Keratinocyte (primary cell): Measurements from ENCODE around the gene STXBP5L. TPM values are rescaled to one million over a fixed set of nuclear protein-coding genes. Genes with fewer than 3 reads are reported as not detected.

ENCODE experiments used
- DNase-seq: peaks from one replicate; pipeline ENCODE4 v3.0.0-alpha.2; 2011; ENCODE audit warnings: low read depth, missing footprints, low spot score
- FAIRE-seq: peaks from 2 replicates; lab custom pipeline; 2011; peaks lifted over from hg19 to GRCh38; lab: Jason Lieb, UNC
- H2AFZ ChIP-seq: 2 replicates; pipeline ENCODE4 v1.6.0; 2012; ENCODE audit warnings: low read length, control low read depth, inconsistent platforms; ENCODE audit not compliant: control insufficient read depth
- H3K27ac ChIP-seq: 2 replicates; pipeline ENCODE4 v1.5.1; 2011; ENCODE audit warnings: low read length; ENCODE audit not compliant: control insufficient read depth, insufficient read depth
- H3K27me3 ChIP-seq: 3 replicates; pipeline ENCODE4 v1.6.0; 2011; ENCODE audit warnings: low read length; ENCODE audit not compliant: control insufficient read depth, insufficient read depth; ENCODE audit errors: extremely low read depth
- H3K36me3 ChIP-seq, 2 experiments: 2 replicates in 1 of 2; 3 replicates in 1 of 2; pipeline ENCODE4 v1.5.1; 2011; ENCODE audit warnings: low read length in 2 of 2, mild to moderate bottlenecking in 1 of 2; ENCODE audit not compliant: control insufficient read depth in 2 of 2, insufficient read depth in 2 of 2; ENCODE audit errors: extremely low read depth in 1 of 2
- H3K4me1 ChIP-seq: 3 replicates; pipeline ENCODE4 v1.5.1; 2011; ENCODE audit warnings: low read length; ENCODE audit not compliant: control insufficient read depth, insufficient read depth; ENCODE audit errors: extremely low read depth
- H3K4me2 ChIP-seq: 3 replicates; pipeline ENCODE4 v1.6.0; 2011; ENCODE audit warnings: low read depth, low read length; ENCODE audit not compliant: control insufficient read depth, insufficient read depth; ENCODE audit errors: extremely low read depth
- H3K4me3 ChIP-seq, 3 experiments: fragments of 200-600 bp in 1 of 3; sonication (generic) in 1 of 3; 2 replicates in 2 of 3; 3 replicates in 1 of 3; pipeline ENCODE4 v1.5.1; 2011 to 2016; ENCODE audit warnings: low read length in 3 of 3, mild to moderate bottlenecking in 3 of 3, control low read depth in 2 of 3, inconsistent platforms in 1 of 3, low read depth in 1 of 3, mixed read lengths in 1 of 3, mixed run types in 1 of 3, moderate library complexity in 1 of 3; ENCODE audit not compliant: control insufficient read depth in 2 of 3, insufficient read depth in 2 of 3; ENCODE audit errors: extremely low read depth in 1 of 3
- H3K79me2 ChIP-seq: 2 replicates; pipeline ENCODE4 v1.6.0; 2012; ENCODE audit warnings: low read length; ENCODE audit not compliant: control insufficient read depth, insufficient read depth
- H3K9ac ChIP-seq: 3 replicates; pipeline ENCODE4 v1.6.0; 2011; ENCODE audit warnings: low read length; ENCODE audit not compliant: control insufficient read depth, insufficient read depth; ENCODE audit errors: extremely low read depth
- H3K9me1 ChIP-seq: 3 replicates; pipeline ENCODE4 v1.6.0; 2011; ENCODE audit warnings: low read length; ENCODE audit not compliant: control insufficient read depth, insufficient read depth; ENCODE audit errors: extremely low read depth
- H3K9me3 ChIP-seq: 2 replicates; pipeline ENCODE4 v1.5.1; 2012; ENCODE audit warnings: low read depth, low read length; ENCODE audit not compliant: control insufficient read depth
- H4K20me1 ChIP-seq: 3 replicates; pipeline ENCODE4 v1.6.0; 2011; ENCODE audit warnings: low read length; ENCODE audit not compliant: control insufficient read depth, insufficient read depth; ENCODE audit errors: extremely low read depth
- EZH2 ChIP-seq: IDR thresholded peaks from one replicate; pipeline ENCODE4 v1.6.1; 2012; ENCODE audit warnings: inconsistent platforms, mild to moderate bottlenecking, low read length, moderate library complexity
- dilution Hi-C: fragments of 300-500 bp; cut with MboI; formaldehyde crosslinking; loops from one replicate; pipeline ENCODE4 v1.7.0; 2020; ENCODE audit warnings: low sequenced_read_pairs; ENCODE audit not compliant: extremely low pct_ligation_motif_present
- polyA plus RNA-seq, 5 experiments: library from polyadenylated mRNA; depleted of rRNA in 3 of 5; stranded (reverse) in 3 of 5; stranded (forward) in 1 of 5; unstranded in 1 of 5; fragments of >200 nt; gene quantifications; 1 replicate in 1 of 5; 2 replicates in 3 of 5; 3 replicates in 1 of 5; pipeline versions ENCODE4 v1.2.1 to v1.2.3, GENCODE V29; 2011 to 2012; ENCODE audit warnings: missing spikeins in 2 of 5, low read depth in 1 of 5, low replicate concordance in 1 of 5
- TF ChIP-seq, protein P1 (sequence below), 3 experiments: IDR thresholded peaks in 1 of 3; conservative IDR thresholded peaks in 1 of 3; optimal IDR thresholded peaks in 1 of 3; 2 replicates in 2 of 3; 3 replicates in 1 of 3; pipeline versions ENCODE3 to v1.5.1; 2011; ENCODE audit warnings: low read length in 3 of 3, mild to moderate bottlenecking in 3 of 3, moderate library complexity in 2 of 3, control low read depth in 1 of 3, inconsistent platforms in 1 of 3; ENCODE audit not compliant: insufficient read depth in 2 of 3; ENCODE audit errors: extremely low read depth in 1 of 3

STXBP5L gene
- polyA plus RNA-seq, 1 donor (not counting 4 experiments of a cell fraction or from before 2014, with no cell fraction given) = not detected

DNA sequence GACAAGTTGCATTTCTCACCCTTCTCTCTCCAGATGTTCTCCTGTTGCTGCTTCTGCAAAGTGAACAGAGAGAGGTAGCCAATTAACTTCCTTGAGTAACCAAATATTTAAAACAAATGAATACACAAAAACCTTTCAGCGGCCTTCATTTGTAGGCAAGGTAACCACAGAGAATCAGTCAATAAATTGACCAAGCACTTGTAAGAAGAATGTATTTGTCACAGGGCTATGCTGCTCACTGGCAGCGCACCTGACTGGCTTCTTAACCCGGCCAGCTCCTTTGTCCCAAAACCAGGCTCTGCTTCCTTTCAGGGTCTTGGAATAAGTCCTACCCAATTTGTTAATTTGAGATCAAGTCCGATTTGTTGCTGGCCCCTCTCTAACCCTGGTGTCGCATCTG lies 43.5 kb upstream of the STXBP5L start:
- dilution Hi-C loops = no loop called here
- TF ChIP-seq, protein P1, sequence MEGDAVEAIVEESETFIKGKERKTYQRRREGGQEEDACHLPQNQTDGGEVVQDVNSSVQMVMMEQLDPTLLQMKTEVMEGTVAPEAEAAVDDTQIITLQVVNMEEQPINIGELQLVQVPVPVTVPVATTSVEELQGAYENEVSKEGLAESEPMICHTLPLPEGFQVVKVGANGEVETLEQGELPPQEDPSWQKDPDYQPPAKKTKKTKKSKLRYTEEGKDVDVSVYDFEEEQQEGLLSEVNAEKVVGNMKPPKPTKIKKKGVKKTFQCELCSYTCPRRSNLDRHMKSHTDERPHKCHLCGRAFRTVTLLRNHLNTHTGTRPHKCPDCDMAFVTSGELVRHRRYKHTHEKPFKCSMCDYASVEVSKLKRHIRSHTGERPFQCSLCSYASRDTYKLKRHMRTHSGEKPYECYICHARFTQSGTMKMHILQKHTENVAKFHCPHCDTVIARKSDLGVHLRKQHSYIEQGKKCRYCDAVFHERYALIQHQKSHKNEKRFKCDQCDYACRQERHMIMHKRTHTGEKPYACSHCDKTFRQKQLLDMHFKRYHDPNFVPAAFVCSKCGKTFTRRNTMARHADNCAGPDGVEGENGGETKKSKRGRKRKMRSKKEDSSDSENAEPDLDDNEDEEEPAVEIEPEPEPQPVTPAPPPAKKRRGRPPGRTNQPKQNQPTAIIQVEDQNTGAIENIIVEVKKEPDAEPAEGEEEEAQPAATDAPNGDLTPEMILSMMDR (optimal IDR thresholded peaks at IDR 0.05 in 1 of 3, IDR thresholded peaks at IDR 0.05 in 1 of 3, conservative IDR thresholded peaks at IDR 0.05 in 1 of 3; ENCODE audit: extremely low read depth in 1 of 3, insufficient read depth in 2 of 3, low read length in 3 of 3) = no peak
- no peak for TF ChIP-seq EZH2
- Histone ChIP-seq H3K9ac (no peak overlapping the region), H3K27ac (no peak overlapping the region), H3K79me2 (no peaks in the 10 kb centered on the region), H4K20me1 (no peaks in the 10 kb centered on the region), H3K36me3 (no peaks in the 10 kb centered on the region), H3K9me3 (no peaks in the 10 kb centered on the region), H2AFZ (no peak overlapping the region), H3K4me2 (no peak overlapping the region), H3K27me3 (no peaks in the 10 kb centered on the region), H3K4me3 (no peak overlapping the region), H3K9me1 (no peaks in the 10 kb centered on the region), H3K4me1 (no peaks in the 10 kb centered on the region)
- FAIRE-seq (no peak), DNase-seq (no peak)

DNA sequence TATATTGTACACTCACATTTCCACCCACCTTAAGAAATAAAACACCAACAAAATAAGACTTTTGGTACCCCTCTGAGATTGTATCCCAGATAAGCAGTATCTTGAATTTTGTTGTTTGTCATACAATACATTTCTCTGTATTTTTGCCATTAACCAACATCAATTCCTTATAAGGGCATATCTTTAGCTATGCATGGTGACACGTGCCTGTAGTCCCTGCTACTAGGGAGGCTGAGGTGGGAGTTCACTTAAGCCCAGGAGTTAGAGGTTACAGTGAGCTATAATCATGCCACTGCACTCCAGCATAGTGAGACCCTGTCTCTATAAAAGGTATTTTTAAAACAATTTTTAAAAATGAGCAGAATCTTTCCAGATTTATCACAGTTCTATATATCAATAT lies 32.5 kb upstream of the STXBP5L start:
- no peaks in the 10 kb centered on the region for H3K36me3 ChIP-seq
- DNase-seq (no peak), FAIRE-seq (no peak)
- dilution Hi-C loops = no loop called here
- H3K9me3 ChIP-seq = no peaks in the 10 kb centered on the region
- no peaks in the 10 kb centered on the region for H3K79me2 ChIP-seq
- H3K4me2 ChIP-seq = no peak overlapping the region
- no peak overlapping the region for H2AFZ ChIP-seq
- no peak overlapping the region for H3K9ac ChIP-seq
- no peaks in the 10 kb centered on the region for H4K20me1 ChIP-seq
- no peak overlapping the region for H3K27ac ChIP-seq
- TF ChIP-seq, protein P1 (optimal IDR thresholded peaks at IDR 0.05 in 1 of 3, IDR thresholded peaks at IDR 0.05 in 1 of 3, conservative IDR thresholded peaks at IDR 0.05 in 1 of 3; ENCODE audit: extremely low read depth in 1 of 3, insufficient read depth in 2 of 3, low read length in 3 of 3) = no peak
- TF ChIP-seq EZH2 = no peak
- no peak overlapping the region for H3K4me3 ChIP-seq
- no peaks in the 10 kb centered on the region for H3K4me1 ChIP-seq
- no peaks in the 10 kb centered on the region for H3K27me3 ChIP-seq
- H3K9me1 ChIP-seq = no peaks in the 10 kb centered on the region
